ENCODE data around the gene BDNF.

BDNF gene

GRCh38 chr11:27698872-27699241 lies 1.4 kb downstream of the BDNF start:
- peak; percentile 78 for DNase-seq (ENCODE audit: low read depth)
- H3K4me3 ChIP-seq (ENCODE audit: low read depth, low read length) = no peak overlapping the region
- peak; percentile 93 for TF ChIP-seq CTCF (IDR thresholded peaks at IDR 0.05; ENCODE audit: insufficient read depth, low read depth, low read length, missing control alignments)

GRCh38 chr11:27697679-27698275 lies 2.5 kb downstream of the BDNF start:
- DNase-seq (ENCODE audit: low read depth) = no peak
- TF ChIP-seq CTCF (IDR thresholded peaks at IDR 0.05; ENCODE audit: insufficient read depth, low read depth, low read length, missing control alignments) = no peak
- H3K4me3 ChIP-seq (ENCODE audit: low read depth, low read length) = no peak overlapping the region

DNA sequence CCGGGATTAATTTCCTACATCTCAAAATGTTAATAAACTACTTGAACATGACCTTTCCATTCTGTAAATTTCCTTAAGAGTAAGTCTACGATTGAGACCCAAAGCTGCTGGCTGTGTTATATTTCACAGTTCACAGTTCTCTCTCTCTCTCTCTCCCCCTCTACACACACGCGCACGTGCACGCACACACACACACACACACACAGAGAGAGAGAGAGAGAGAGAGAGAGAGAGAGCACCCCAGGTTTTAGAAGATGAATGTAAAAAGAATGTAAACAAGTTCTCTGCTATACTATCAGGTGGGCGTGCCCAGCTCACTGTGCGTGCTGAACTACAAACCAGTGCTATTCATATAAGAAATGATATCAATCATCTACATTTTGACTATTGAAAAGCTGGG lies 3.3 kb downstream of the BDNF start:
- no peak for TF ChIP-seq CTCF (IDR thresholded peaks at IDR 0.05; ENCODE audit: insufficient read depth, low read depth, low read length, missing control alignments)
- H3K4me3 ChIP-seq (ENCODE audit: low read depth, low read length) = no peak overlapping the region
- DNase-seq (ENCODE audit: low read depth) = no peak

GRCh38 chr11:27696115-27696514 lies 4.1 kb downstream of the BDNF start:
- DNase-seq (ENCODE audit: low read depth) = no peak
- no peak overlapping the region for H3K4me3 ChIP-seq (ENCODE audit: low read depth, low read length)
- no peak for TF ChIP-seq CTCF (IDR thresholded peaks at IDR 0.05; ENCODE audit: insufficient read depth, low read depth, low read length, missing control alignments)

- DNase-seq (ENCODE audit: low read depth) = no peak
- H3K4me3 ChIP-seq (ENCODE audit: low read depth, low read length) = no peak overlapping the region
- peak; percentile 17 for TF ChIP-seq CTCF (IDR thresholded peaks at IDR 0.05; ENCODE audit: insufficient read depth, low read depth, low read length, missing control alignments)
Observed at GRCh38 chr11:27694992-27695391, 5.3 kb downstream of the BDNF start.

DNA sequence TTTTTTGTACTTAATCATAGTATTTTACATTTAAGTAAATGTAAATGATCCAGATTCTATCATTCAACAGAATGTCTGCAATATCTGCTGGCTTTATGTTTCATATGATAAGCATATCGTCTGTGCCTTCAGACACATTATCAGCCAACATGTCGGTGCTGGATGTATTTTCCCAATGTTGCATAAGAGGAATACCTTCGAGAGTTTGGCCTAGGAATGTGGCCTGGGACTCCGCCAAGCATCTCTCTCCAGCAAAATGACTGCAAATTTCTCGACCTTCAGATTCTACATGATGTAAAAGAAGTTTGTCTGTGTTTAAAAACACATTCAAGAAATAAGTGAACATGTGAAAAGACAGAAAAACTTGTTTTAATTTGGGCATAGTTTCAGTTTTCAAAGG lies 6.9 kb downstream of the BDNF start:
- TF ChIP-seq CTCF (IDR thresholded peaks at IDR 0.05; ENCODE audit: insufficient read depth, low read depth, low read length, missing control alignments) = no peak
- no peak for DNase-seq (ENCODE audit: low read depth)
- no peak overlapping the region for H3K4me3 ChIP-seq (ENCODE audit: low read depth, low read length)

- H3K4me3 ChIP-seq (ENCODE audit: low read depth, low read length) = no peak overlapping the region
- TF ChIP-seq CTCF (IDR thresholded peaks at IDR 0.05; ENCODE audit: insufficient read depth, low read depth, low read length, missing control alignments) = no peak
Observed at GRCh38 chr11:27692781-27693180, 7.5 kb downstream of the BDNF start.

More at GRCh38 chr11:27692781-27693180, 7.5 kb downstream of the BDNF start:
- DNase-seq (ENCODE audit: low read depth) = no peak

All from GM12865 (cell line).